Measurements from ENCODE around the gene BRS3. TPM values are rescaled to one million over a fixed set of nuclear protein-coding genes. Genes with fewer than 3 reads are reported as not detected.
"Not testable (repeated sequence)": the region's sequence is repeated elsewhere in the genome, so short reads cannot be mapped to it uniquely, and the experiment has no call there.

Gene BRS3
- polyA plus RNA-seq (ENCODE audit: insufficient read length), result not detected

GRCh38 chrX:136487647-136488046 lies at the start of gene BRS3:
Gene BRS3 (plus strand): TSS chrX:136487947. CDS start chrX:136488115, 168 bp downstream.
- DNase-seq (ENCODE audit: low read depth), result no peak

DNA sequence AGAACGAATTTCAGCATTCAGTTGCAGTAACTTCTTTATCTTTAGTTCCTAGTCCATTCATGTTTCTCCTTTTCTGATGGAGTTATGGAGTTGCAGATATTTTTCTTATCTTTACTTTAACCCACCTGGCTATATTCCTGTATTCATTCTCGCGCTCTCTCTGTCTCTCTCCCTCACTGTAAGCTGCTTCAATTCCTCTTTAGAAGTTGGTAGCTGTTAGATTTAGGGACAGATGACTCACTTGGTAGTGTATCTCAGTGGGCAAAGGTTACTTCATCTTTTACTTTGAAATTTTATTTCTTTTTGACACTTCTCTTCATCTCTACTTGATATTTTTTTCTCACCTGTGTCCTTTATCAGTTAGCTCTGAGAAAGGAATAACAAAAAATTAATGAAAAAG lies 49.6 kb upstream of the BRS3 start:
- no peak for DNase-seq (ENCODE audit: low read depth)

DNA sequence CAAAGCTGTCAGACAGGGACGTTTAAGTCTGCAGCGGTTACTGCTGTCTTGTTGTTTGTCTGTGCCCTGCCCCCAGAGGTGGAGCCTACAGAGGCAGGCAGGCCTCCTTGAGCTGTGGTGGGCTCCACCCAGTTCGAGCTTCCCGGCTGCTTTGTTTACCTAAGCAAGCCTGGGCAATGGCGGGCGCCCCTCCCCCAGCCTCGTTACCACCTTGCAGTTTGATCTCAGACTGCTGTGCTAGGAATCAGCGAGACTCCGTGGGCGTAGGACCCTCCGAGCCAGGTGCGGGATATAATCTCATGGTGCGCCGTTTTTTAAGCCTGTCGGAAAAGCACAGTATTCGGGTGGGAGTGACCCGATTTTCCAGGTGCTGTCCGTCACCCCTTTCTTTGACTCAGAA lies 42.1 kb upstream of the BRS3 start:
- not testable (repeated sequence) for DNase-seq (ENCODE audit: low read depth)

DNA sequence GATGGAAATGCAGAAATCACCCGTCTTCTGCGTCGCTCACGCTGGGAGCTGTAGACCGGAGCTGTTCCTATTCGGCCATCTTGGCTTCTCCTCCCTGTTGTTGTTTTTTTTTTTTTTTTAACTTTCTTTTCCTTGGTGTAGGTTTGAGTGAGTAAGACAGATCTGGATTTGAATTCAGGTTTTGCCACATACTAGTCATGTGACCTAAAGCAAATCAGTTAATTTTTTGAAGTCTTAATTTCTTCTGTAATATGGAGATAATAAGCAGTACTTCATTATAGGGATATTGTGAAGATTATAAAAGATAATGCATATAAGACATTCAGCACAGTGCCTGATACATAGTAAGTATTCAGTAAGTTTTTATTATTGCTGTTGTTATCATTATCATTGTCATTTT lies 41.5 kb upstream of the BRS3 start:
- no peak for DNase-seq (ENCODE audit: low read depth)

GRCh38 chrX:136447308-136447707 lies 40.4 kb upstream of the BRS3 start:
- DNase-seq (ENCODE audit: low read depth), result no peak

DNA sequence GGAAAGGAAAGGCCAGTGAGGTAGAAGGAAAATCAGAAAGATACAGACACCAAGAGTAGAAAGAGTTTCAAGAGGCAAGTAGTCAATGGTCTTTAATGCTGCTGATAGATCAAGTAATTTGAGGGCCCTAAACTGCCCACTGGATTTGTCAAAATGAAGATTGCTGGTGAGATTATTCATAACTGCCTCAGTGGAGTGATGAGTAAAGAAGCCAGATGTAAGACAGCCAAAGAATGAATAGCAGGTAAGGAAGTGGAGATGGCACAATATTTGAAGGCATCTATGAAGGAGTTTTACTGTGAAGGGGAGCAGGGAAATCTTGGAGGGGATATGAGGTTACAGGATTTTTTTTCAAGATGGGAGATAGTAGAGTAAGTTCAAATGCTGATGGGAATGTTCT lies 39.8 kb upstream of the BRS3 start:
- DNase-seq (ENCODE audit: low read depth), result no peak

GRCh38 chrX:136450050-136450830 lies 37.5 kb upstream of the BRS3 start:
- no peak for DNase-seq (ENCODE audit: low read depth)

- no peak for DNase-seq (ENCODE audit: low read depth)
These were observed 35.1 kb upstream of the BRS3 start for GRCh38 chrX:136452614-136453013.

DNA sequence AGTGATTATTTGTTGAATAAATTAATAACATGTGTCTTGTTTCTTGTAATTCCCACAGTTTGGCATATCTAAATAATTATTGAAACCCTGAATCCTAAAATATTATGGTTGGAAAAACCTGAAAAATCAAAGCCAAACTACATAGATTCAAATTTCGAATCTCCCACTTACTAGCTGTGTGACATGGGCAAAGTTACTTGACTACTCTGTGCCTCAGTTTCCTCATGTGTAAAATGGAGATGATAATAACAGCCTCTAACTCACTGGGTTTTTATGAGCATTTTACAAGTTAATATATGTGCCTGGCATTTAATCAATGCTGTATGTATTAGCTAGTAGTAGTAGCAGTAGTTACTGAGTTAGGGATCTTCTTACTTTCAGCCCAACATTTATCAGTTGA lies 34.6 kb upstream of the BRS3 start:
- DNase-seq (ENCODE audit: low read depth), result no peak

- no peak for DNase-seq (ENCODE audit: low read depth)
These were observed 34.0 kb upstream of the BRS3 start for GRCh38 chrX:136453771-136454170.

DNA sequence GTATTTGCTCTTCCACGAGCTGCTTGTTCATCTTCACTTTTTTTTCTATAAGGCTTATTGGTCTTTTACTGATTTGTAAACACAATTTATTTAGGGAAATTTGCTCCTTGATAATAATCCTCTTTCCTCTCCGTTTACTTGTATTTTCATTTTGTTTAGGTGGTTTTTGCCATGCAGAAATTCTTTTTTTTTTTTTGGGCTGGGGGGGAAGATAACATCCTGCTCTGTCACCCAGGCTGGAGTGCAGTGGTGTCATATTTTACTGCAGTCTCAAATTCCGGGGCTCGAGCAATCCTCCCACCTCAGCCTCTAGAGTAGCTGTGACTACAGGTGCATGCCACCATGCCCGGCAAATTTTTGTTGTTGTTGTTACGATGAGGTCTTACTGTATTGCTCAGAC lies 31.6 kb upstream of the BRS3 start:
- no peak for DNase-seq (ENCODE audit: low read depth)

- no peak for DNase-seq (ENCODE audit: low read depth)
These were observed 30.3 kb upstream of the BRS3 start for GRCh38 chrX:136457303-136457917.

DNA sequence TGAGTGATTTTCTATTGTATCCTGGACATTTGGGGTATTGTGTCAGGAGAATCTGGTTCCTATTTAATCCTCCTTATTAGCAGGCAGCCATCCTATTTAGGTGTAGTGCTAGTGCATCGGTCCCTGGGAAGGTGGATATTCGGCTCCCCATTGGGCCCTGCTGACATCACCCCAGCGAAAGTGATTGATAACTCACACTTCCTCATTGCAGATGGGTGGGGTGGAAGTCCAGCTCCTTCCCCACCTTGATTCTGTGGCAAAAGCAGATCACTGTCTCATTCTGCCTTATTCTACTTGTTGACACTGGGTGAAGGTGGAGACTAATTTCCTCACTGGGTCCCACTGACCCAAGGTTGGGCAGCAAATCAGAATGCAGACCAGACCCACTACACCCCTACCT lies 23.2 kb upstream of the BRS3 start:
- DNase-seq (ENCODE audit: low read depth), result no peak

GRCh38 chrX:136467303-136467702 lies 20.4 kb upstream of the BRS3 start:
- DNase-seq (ENCODE audit: low read depth), result no peak

- DNase-seq (ENCODE audit: low read depth), result no peak
These were observed 19.2 kb upstream of the BRS3 start for GRCh38 chrX:136468391-136469103.

GRCh38 chrX:136473663-136474062 lies 14.1 kb upstream of the BRS3 start:
- DNase-seq (ENCODE audit: low read depth), result no peak

DNA sequence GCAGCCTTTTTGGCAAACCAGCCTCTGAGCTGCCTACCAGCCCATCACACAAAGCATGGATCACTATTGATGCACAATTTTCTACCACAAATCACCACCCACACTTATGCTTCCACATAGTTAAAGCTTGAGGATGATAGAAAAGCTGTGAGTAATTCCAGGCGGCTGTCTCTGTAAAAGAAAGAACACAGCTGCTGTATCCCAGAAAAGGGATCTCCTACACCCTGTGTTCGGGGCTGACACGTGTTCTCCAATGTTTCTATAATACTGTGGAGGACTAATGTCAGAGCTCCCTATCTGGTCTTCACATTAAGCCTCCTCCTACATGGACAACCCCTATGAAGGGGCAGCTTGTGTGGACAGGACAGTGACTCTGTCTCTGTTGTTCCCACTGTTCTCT lies 12.5 kb upstream of the BRS3 start:
- no peak for DNase-seq (ENCODE audit: low read depth)

GRCh38 chrX:136476501-136476900 lies 11.2 kb upstream of the BRS3 start:
- no peak for DNase-seq (ENCODE audit: low read depth)

DNA sequence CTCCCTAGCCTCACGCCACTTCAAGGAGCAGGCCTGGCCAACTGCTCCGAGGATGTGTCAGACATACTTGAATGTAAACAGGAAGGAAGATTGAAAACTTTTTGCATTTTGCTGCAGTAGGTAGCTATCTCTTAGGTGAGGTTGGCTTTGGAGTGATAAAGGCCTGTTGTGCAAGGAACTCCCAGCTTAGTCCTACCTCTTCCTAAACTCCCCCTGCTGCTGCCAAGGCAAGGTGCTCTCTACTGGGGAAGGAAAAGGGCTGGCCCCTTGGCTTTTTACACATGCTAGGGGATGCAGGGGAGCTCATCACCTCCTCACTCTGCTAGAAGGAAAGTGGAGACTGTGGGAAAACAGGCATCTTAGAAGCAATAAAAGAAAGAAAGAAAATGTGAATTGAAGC lies 10.7 kb upstream of the BRS3 start:
- DNase-seq (ENCODE audit: low read depth), result no peak

DNA sequence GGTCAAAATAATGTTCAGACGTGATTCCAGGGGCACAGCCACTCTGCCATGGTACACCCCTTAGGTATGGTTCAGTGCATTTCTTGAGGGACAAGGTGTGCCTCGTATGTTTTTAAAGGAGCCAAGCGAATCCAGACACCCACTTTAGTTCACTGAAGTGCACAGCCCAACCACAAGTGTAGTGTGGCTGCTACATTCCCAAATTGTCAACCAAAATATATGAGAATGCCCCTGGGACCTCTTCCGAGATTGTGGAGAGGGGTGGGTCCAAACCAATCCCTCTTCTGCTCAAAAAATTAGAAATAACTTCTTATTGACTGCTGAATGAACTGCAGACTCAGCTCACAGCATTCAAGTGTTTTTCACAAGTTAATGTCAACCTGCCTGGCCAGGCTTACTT lies 7.4 kb upstream of the BRS3 start:
- DNase-seq (ENCODE audit: low read depth), result no peak

DNA sequence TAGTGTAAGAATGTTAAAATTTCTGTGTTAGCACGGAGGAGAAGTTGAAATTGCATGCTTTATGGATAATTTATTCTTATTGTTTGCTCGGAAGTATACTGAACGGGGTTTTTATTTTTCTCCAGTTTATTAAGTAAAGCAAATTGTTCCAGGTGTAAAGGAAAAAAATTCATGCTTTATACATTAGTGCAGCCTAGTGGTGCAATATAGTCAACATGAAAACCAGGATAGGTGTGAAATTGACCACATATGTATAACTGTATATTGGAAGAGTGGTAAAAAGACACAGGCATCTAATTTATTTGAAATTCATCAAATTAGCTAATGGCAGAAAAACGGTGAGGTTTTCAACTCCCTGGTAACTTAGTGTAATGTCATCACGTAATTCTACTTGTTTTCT lies 959 bp downstream of the BRS3 start:
- no peak for DNase-seq (ENCODE audit: low read depth)

DNA sequence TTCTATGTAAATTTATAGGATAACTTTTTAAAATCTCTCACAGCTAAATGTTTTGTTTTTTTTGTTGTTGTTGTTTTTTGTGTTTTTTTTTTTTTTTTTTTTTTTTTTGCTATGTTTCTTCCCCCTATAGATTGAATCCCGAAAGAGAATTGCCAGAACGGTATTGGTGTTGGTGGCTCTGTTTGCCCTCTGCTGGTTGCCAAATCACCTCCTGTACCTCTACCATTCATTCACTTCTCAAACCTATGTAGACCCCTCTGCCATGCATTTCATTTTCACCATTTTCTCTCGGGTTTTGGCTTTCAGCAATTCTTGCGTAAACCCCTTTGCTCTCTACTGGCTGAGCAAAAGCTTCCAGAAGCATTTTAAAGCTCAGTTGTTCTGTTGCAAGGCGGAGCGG lies 4.1 kb downstream of the BRS3 start:
- DNase-seq (ENCODE audit: low read depth), result no peak

- no peak for DNase-seq (ENCODE audit: low read depth)
These were observed 5.3 kb downstream of the BRS3 start for GRCh38 chrX:136493011-136493410.
